ENCODE data around the gene CBFA2T3. TPM values are rescaled to one million over a fixed set of nuclear protein-coding genes. Genes with fewer than 3 reads are reported as not detected.
A peak's percentile ranks its signal among the peaks of the same experiment; 100 is the strongest.

The CBFA2T3 gene
- total RNA-seq, 1 experiment from 2014 or later: 13.7 TPM

DNA sequence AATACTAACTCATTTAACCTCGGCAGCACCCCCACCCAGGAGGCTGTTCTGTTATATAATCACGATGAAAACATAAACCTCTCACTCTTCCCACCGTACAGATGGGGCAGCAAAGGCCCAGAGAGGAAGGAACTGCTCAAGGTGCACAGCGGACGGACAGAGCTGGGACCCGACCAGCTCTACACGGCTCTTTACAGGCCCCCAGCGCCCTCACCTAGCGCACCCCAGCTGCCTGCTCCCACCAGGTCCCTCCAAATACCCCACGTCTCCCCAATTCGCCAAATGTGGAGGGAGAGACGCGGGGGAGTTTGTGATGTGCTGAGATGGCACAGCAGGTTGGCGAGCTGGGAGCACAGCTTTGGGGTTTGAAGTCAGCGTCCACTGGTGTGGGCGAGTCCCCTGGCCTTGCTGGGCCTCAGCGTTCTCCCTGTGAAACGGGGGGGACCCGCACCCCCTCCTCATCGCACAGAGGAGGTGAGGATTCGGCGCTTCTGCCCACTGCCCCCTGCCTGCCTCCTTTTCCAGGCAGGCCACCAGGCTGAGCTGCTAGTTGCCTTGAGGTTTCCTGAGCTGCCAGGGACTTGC lies 54.1 kb downstream of the CBFA2T3 start:
- H3K4me1 ChIP-seq (ENCODE audit: control insufficient read depth, insufficient read depth, low read length): peaks cover 69% of the 10 kb centered on the region
- peak overlapping the region; percentile 83 for H3K27ac ChIP-seq (ENCODE audit: low read length)
- no peaks in the 10 kb centered on the region for H3K27me3 ChIP-seq (ENCODE audit: control insufficient read depth, insufficient read depth, low read length)
- no peaks in the 10 kb centered on the region for H3K36me3 ChIP-seq (ENCODE audit: control insufficient read depth, insufficient read depth, low read length)
- ChIA-PET CTCF (no interaction called here), POLR2A (no interaction called here)
- no TSS peak for BruUV-seq (replicated peaks)
- intact Hi-C loops (cut with micrococcal nuclease; ENCODE audit: unreplicated experiment) (no loop called here), in situ Hi-C loops (cut with HindIII; ENCODE audit: low pct_unique_long_range_greater_than_20kb, low sequenced_read_pairs) (no loop called here)
- DNase-seq (ENCODE audit: low read depth, low spot score) (no peak), ATAC-seq (no peak)
- H3K4me3 ChIP-seq (ENCODE audit: low read depth in 2 of 2, low read length in 2 of 2): no peak overlapping the region
- H3K9me3 ChIP-seq (ENCODE audit: control insufficient read depth, insufficient read depth, low read depth, low read length): no peaks in the 10 kb centered on the region
- TF ChIP-seq TCF7L2 (IDR thresholded peaks at IDR 0.05; ENCODE audit: low read depth, low read length) (no peak), SIN3A (IDR thresholded peaks at IDR 0.05; ENCODE audit: borderline replicate concordance, insufficient read depth, low read depth, low read length) (no peak), POLR2AphosphoS5 (IDR thresholded peaks at IDR 0.05; ENCODE audit: low read depth, low read length) (no peak)
- TF ChIP-seq, protein P1, sequence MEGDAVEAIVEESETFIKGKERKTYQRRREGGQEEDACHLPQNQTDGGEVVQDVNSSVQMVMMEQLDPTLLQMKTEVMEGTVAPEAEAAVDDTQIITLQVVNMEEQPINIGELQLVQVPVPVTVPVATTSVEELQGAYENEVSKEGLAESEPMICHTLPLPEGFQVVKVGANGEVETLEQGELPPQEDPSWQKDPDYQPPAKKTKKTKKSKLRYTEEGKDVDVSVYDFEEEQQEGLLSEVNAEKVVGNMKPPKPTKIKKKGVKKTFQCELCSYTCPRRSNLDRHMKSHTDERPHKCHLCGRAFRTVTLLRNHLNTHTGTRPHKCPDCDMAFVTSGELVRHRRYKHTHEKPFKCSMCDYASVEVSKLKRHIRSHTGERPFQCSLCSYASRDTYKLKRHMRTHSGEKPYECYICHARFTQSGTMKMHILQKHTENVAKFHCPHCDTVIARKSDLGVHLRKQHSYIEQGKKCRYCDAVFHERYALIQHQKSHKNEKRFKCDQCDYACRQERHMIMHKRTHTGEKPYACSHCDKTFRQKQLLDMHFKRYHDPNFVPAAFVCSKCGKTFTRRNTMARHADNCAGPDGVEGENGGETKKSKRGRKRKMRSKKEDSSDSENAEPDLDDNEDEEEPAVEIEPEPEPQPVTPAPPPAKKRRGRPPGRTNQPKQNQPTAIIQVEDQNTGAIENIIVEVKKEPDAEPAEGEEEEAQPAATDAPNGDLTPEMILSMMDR (IDR thresholded peaks at IDR 0.05): no peak
- TF ChIP-seq, protein P2, sequence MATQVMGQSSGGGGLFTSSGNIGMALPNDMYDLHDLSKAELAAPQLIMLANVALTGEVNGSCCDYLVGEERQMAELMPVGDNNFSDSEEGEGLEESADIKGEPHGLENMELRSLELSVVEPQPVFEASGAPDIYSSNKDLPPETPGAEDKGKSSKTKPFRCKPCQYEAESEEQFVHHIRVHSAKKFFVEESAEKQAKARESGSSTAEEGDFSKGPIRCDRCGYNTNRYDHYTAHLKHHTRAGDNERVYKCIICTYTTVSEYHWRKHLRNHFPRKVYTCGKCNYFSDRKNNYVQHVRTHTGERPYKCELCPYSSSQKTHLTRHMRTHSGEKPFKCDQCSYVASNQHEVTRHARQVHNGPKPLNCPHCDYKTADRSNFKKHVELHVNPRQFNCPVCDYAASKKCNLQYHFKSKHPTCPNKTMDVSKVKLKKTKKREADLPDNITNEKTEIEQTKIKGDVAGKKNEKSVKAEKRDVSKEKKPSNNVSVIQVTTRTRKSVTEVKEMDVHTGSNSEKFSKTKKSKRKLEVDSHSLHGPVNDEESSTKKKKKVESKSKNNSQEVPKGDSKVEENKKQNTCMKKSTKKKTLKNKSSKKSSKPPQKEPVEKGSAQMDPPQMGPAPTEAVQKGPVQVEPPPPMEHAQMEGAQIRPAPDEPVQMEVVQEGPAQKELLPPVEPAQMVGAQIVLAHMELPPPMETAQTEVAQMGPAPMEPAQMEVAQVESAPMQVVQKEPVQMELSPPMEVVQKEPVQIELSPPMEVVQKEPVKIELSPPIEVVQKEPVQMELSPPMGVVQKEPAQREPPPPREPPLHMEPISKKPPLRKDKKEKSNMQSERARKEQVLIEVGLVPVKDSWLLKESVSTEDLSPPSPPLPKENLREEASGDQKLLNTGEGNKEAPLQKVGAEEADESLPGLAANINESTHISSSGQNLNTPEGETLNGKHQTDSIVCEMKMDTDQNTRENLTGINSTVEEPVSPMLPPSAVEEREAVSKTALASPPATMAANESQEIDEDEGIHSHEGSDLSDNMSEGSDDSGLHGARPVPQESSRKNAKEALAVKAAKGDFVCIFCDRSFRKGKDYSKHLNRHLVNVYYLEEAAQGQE (IDR thresholded peaks at IDR 0.05; ENCODE audit: insufficient read depth in 1 of 2, low read depth in 2 of 2, low read length in 1 of 2): no peak

DNA sequence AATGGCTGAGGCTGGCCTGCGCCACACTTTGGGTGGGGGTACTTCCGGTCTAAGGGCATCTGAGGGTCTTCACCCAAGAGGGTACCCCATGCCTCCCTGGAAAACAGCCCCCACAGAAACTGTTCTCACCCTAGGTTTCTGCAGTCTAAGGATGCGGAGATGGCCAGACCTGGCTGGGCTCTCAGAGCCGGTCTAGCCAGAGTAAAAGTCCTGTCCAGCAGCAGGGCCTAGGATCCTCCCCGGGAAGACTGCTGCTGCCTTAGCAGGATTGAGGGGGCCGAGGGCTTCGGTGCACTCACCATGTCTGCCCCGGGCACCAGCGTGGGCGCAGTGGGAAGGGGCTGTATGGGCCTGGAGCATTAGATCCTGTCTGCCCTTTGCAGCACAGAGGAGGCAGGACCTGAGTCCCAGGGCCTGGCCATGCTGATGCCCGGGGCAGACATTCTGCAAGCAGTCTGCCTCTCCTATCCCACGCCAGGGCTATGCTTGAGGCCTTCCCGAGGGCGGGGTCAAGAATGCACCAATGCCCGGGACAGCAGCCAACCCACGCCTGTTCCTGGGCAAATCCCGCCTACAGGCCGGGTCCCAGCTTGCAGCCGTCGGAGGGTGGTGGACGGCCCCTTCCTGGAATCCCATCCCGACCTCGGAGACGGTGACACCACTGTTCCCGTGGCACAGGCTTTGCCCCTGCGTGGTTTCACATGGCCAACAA lies 54.7 kb downstream of the CBFA2T3 start:
- no peaks in the 10 kb centered on the region for H3K36me3 ChIP-seq (ENCODE audit: control insufficient read depth, insufficient read depth, low read length)
- TF ChIP-seq, protein P1 (IDR thresholded peaks at IDR 0.05): no peak
- TF ChIP-seq TCF7L2 (IDR thresholded peaks at IDR 0.05; ENCODE audit: low read depth, low read length): no peak
- TF ChIP-seq POLR2AphosphoS5 (IDR thresholded peaks at IDR 0.05; ENCODE audit: low read depth, low read length): no peak
- TF ChIP-seq, protein P2 (IDR thresholded peaks at IDR 0.05; ENCODE audit: insufficient read depth in 1 of 2, low read depth in 2 of 2, low read length in 1 of 2): no peak
- TF ChIP-seq SIN3A (IDR thresholded peaks at IDR 0.05; ENCODE audit: borderline replicate concordance, insufficient read depth, low read depth, low read length): no peak
- peak overlapping the region; percentile 83 for H3K27ac ChIP-seq (ENCODE audit: low read length)
- ChIA-PET POLR2A (no interaction called here), CTCF (no interaction called here)
- H3K4me3 ChIP-seq (ENCODE audit: low read depth in 2 of 2, low read length in 2 of 2): no peak overlapping the region
- in situ Hi-C loops (cut with HindIII; ENCODE audit: low pct_unique_long_range_greater_than_20kb, low sequenced_read_pairs) (no loop called here), intact Hi-C loops (cut with micrococcal nuclease; ENCODE audit: unreplicated experiment) (no loop called here)
- no TSS peak for BruUV-seq (replicated peaks)
- H3K9me3 ChIP-seq (ENCODE audit: control insufficient read depth, insufficient read depth, low read depth, low read length): no peaks in the 10 kb centered on the region
- ATAC-seq (peak; percentile 47), DNase-seq (ENCODE audit: low read depth, low spot score) (no peak)
- H3K27me3 ChIP-seq (ENCODE audit: control insufficient read depth, insufficient read depth, low read length): no peaks in the 10 kb centered on the region
- peaks cover 70% of the 10 kb centered on the region for H3K4me1 ChIP-seq (ENCODE audit: control insufficient read depth, insufficient read depth, low read length)
